Colon (tissue), 2 donors: Measurements from ENCODE around the gene PKM.

Experiments
- FAIRE-seq: peaks from 2 replicates; lab custom pipeline; 2012; peaks lifted over from hg19 to GRCh38; lab: Jason Lieb, UNC
- donor health status: control.
- donor health status: control.

PKM gene

DNA sequence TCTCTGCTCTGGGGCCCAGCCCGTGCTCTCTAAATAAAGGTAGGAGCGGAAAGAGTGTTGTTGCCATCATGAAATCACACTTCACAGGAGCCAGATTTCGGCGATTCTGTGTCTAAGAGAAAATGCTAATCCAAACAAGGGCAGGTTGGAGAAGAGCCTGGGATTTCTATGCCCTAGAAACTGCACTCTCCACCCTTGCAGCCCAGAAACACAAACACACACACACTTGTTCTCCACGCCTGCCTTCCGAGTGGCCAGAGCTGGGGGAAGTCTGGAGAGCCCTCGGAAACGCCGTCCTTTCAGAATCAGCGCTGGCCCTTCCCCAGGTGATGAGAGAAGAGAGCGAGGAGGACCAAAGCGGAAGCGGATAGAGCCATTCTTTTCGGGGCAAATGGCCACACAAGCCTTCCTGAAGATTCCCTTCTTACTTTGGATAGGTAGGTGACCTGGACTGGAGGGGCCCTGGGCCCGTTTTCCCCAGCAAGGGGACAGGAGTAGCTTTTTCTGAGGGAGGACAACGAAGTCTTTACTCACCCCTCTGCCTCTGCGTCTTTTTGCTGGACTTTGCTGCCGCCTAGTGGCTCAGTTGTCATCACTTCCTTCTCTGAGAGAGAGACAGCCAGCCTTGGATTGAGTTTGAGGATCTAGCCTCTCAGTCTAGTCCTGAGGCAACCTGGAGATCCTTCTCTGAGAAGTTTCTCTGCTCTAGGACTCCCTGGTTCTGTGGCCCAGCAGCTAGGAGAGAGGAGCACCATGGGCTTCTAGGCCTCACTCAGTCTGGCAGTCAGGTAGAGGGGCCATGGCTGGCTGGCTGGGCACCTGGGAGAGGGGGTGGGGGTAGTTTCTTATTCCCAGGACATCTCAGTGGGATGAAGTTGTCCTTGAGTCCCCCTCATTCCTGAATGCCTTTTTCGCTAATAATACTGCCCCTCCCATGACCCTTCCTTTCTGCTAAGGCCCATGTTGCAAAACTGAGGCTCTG lies 75.1 kb downstream of the PKM start:
- FAIRE-seq = no peak

DNA sequence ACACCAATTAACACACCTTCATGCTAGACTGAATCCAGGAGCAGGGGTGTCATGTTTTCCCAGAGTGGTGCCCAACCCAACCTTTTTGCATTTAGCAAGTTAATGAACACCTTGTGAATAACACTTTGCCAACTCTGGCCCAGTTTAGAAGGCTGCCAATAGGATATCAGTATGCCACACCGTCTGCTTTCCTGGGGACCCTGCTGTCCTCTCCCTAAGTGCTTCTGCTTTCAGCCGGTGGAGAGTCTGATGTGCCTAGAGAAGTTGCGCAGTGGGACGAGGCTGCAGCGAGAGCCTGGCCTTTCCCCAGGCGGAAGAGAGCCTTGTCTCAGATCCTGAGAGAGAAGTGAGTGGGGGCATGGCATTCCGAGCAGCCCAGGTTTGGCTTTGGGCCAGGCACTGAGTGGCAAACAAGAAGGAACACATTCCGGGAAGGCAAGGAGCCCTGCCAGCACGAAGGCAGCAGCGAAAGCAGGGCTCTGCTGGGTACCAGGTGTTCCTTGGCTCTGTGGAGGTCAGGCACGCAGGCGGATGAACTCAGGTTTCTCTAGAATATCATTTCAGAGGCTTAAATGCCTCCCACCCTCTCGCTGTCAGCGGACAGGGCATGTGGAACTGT lies 75.9 kb downstream of the PKM start:
- FAIRE-seq = no peak

DNA sequence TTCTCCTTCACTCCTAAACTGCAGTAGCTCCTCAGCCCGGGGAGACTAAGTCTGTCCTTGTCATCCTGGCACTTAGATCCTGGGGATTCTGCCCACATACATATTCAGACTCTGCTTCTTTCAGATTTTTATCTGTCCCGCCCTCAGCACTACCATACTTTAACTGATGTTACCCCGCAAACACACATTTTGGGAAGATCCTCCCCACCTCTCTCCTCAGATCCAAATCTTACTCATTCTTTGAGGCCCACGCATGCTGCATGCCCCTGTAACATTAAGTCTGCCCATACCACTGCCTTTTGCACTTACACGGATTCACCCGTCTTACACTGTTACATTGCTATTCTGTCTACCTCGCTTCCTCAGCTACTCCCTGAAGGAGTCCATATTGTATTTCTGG lies 76.7 kb downstream of the PKM start:
- FAIRE-seq = no peak

DNA sequence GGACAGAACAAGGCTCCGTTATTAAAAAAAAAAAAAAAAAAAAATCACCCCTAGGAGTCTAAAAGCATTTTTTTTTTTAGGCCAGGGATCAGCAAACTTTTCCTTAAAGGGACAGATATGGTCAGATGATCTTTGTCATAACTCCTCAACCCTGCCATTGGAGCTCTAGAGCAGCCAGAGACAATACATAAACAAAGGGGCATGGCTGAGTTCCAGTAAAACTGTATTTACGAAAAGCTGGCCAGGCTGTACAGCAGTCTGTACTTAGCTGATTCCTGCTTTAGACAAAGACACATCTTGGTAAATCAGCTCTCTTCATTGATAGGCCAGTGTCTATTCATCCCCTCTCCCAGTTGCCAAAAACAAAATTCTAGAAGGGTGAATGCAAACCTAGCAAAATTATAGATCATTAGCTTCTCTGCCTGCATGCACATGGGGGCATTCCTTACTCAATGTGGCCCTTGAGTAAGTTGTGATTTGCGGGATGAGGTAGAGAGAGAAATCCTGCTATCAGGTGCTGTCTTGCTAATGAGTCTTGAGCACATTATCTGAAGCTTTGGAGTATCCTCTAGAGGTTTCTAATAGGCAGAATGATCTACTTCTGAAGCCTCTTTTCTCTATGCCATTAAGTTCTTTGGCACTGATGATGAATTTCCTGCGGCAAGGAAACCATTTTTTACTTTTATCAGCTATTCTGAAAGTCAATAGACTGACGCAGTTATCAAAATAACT lies 77.6 kb downstream of the PKM start:
- no peak for FAIRE-seq
